ENCODE results near the gene ZMYND8.
A peak's percentile ranks its signal among the peaks of the same experiment; 100 is the strongest.
"Not testable (repeated sequence)": the region's sequence is repeated elsewhere in the genome, so short reads cannot be mapped to it uniquely, and the experiment has no call there.

ZMYND8 gene

GRCh38 chr20:47263080-47263464 is 93.4 kb downstream of the ZMYND8 start:
- no peak for DNase-seq

GRCh38 chr20:47262365-47263013 is 94.0 kb downstream of the ZMYND8 start:
- DNase-seq: peak; percentile 81

DNA sequence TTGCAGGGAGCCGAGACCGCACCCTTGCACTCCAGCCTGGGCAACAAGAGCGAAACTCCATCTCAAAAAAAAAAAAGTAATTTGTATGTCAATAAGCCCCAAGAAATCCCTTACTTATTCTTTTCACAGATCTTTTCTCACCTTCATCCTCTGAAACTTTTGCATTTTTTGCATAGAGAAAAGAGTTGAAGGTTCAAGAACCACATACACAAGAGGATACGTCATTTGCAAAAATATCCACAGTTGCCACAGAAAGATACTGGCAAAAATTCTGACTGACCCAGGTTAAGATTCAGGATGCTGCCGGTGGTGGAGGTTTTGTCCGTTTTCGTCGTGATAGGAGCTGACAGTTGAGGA is 94.5 kb downstream of the ZMYND8 start:
- DNase-seq: no peak

- not testable (repeated sequence) for DNase-seq
Measured at GRCh38 chr20:47261161-47261774, 95.2 kb downstream of the ZMYND8 start.

DNA sequence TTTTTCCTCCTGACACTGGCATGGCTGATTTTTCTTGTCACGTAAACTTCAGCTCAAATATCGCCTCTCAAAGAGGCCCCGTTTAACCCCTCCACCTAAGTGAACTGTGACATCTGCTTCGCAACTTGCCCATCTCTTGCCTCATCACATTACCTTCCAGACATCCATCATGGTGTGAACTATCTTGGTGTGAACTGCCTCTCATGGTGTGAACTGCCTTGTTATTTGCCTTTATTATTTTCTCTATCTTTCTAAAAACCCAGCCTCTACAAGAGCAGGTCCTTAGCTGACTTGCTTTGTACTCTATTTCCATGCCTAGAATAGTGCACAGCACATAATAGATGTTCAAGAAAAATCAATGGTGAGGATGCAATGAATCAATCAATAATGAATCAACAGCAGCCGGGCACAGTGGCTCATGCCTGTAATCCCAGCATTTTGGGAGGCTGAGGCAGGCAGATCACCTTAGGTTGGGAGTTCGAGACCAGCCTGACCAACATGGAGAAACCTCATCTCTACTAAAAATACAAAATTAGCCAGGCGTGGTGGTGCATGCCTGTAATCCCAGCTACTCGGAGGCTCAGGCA is 95.9 kb downstream of the ZMYND8 start:
- DNase-seq: not testable (repeated sequence)

DNA sequence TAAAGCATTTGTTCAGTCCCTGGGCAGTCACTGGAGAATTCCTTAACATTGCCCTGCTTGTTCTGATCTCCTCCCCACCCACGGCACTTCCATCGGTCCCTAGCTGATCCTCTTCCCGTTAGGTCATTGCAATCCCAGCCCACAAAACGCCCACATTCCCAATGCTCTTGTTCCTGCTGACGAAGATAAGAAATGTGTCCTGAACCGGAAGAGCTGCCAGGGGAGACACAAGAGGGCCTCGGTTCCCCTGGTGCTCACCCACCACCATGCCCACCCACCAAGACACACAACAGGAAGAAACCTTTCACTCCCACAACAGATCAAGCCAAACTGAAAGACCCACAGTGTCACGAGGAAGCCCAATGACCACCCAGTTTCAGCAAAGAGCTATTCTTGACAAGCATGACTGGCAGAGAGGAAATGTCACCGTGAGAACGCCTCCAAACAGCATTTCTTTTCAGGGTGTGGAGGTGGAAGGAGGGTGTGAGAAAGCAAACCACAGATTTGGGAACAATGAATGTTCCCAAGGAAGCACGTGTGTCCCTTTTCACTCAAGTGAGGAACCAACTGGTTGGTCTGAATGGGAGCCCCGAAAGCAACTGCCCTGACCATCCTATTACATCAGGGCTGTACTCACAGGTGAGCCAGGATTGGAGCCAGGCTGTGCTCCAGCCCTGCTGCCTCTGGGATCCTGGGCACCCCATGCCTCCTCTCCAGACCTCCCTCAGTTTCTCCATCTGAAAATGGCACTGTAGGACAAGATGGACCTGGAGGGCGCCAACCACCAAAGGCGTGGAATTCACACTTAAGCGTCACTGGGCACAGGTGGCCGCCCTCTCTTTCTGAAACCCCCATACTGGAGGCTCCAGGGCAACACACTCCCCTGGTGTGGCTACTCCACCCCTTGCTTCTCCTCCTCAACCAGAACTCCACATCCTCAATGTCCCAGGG is 97.5 kb downstream of the ZMYND8 start:
- no peak for DNase-seq

DNA sequence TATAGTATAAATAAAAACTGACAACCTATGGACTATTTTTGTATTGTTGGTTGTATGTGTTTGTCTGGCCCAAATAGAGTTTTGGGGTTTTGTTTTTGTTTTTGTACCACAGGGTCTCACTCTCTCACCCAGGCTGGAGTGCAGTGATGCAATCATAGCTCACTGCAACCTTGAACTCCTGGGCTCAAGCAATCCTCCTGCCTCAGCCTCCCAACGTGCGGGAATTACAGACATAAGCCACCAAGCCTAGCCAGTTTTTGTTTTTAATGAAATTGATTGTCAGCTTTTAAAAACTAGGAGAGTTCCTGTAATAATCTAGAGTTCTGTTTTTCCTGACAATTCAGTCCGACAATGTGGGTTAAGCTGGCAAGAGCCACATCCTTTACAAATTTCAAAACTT is 98.7 kb downstream of the ZMYND8 start:
- no peak for DNase-seq

GRCh38 chr20:47257256-47257655 is 99.2 kb downstream of the ZMYND8 start:
- DNase-seq: no peak

DNA sequence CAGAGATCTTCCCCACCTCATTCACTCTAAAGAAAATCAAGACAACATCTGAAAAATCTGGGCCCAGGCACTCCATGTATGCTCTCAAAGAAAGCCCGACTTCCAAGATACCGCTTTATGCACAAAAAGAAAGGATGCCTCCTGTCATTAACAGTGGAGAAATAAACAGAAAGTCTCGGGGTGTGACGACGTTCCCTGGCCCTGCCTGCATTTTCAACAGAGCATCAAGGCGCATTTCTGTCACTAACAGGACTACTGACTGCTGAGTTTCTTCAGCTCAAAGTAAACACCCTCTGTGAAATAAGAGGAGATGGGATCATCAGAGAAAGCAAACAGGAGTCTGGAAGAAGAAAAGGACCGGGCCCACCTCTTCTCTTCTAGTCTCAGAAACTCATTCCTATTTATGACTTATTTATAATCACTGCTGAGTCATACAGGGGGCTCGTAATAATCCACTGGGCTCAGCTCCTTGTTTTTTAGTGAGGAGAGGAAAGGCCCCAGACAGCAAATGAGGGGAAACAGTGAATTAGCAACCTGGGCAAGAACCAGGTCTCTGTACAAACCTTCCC is 99.7 kb downstream of the ZMYND8 start:
- DNase-seq: no peak

GRCh38 chr20:47253872-47254271 is 102.6 kb downstream of the ZMYND8 start:
- no peak for DNase-seq

DNA sequence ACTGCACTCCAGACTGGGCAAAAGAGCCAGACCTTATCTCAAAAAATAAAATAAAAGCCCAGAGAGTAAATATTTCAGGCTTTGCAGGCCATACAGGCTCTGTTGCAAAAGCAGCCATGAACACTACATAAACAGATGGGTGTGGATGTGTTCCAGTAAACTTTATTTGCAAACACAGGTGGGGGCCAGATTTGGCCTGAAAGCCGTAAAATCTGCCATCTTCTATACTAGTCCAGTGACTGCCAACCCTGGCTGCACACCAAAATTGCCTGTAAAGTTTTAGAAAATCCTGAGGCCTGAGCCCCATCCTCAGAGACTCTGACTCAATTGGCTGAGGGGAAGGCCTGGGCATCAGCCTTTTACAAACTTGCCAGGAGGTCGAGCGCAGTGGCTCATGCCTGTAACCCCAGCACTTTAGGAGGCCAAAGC is 103.6 kb downstream of the ZMYND8 start:
- no peak for DNase-seq

- DNase-seq: no peak
Measured at GRCh38 chr20:47251154-47252020, 105.1 kb downstream of the ZMYND8 start.

DNA sequence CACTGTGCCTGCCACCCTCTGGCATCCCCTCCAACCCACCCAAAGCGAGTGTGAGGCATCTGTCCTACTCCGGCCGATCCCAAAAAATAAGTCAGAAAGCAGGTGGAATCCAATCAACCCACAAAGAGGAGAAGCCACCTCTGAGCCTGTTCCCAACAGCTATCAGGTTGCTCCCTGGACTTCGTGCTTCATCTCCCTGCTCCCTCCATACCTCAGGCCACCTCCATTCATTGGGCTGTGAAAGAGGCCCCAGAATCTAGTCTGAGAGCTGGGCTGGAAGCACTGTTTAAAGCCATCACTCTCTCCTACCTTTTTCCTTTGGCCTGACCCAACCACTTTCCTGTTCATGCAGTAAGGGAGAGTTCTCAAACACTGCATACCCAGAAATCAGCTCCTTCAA is 106.1 kb downstream of the ZMYND8 start:
- DNase-seq: no peak

DNA sequence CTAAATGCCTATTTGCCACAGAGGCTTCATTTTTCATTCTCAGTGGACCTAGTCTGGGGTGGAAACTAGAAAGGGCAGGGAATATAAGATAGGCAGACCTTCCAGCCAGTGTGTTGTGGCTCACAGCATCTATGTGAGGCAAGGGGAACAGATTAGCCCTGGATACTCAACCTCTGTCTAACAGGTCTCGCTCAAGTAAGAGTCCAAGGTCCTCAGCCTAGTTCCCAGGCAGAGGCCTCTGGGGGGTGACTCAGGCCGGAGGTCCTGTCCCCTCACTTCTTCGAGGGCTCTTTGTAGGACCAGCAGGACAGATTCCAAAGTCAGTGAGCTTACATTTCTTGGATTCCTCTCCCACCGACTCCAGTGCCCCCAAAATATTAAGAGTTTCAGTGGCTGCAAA is 106.6 kb downstream of the ZMYND8 start:
- no peak for DNase-seq

DNA sequence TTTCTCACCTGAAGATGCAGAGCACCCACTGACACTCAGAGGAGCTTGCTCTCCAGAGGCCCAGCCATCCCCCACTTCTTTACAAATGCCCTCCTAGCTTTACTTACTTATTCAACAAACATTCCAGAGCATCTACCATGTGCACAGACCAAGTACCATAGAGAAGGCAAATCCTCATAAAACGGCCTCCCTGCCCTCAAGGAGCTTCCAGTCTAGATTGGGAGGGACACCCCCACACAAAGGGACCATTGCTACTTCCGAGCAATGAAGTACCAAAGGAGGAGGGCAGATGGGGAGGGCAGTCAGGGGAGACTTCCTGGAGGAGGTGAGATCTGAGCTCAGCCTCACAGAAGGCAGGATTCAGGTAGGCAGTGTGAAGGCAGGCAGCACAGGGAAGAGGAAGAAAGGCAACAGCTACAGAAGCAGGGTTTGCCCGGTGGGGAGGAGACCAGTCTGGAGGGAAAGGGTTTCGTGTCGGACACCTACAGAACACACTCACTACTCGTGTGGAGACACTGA is 108.0 kb downstream of the ZMYND8 start:
- no peak for DNase-seq

- DNase-seq: no peak
Measured at GRCh38 chr20:47247972-47248371, 108.5 kb downstream of the ZMYND8 start.

DNA sequence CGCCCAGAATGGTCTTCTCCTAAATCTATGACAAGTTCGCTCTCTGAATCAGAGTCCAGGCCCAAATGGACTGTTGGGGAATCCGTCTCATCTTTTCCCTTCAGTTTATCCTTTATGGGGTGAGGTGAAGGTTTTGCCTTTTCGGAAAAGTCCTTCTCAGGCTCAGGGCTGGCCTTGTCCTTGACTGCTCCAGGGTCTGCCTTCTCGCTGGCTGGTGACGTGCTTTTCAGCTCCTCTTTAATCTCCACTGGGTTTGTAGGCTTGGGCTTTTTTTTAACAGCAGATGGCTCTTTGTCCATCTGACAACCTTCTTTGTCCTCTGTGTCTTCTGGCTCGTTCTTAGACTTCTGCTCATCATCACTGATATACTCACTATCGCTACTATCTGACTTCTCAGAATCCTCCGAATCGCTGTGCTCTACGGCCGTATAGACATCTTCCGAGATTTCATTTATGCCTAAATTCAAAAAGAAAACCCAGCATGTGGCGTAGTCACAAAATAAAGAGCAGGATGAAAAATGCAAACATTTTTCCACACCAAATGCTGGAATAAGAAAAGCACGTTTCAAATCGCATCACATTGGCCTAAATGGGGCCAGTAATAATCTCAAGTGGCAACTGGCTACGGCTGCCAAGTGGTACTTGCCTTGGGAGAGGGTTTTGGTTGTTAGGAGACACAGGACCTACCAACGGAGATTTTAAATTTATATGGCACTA is 110.3 kb downstream of the ZMYND8 start:
- no peak for DNase-seq

DNA sequence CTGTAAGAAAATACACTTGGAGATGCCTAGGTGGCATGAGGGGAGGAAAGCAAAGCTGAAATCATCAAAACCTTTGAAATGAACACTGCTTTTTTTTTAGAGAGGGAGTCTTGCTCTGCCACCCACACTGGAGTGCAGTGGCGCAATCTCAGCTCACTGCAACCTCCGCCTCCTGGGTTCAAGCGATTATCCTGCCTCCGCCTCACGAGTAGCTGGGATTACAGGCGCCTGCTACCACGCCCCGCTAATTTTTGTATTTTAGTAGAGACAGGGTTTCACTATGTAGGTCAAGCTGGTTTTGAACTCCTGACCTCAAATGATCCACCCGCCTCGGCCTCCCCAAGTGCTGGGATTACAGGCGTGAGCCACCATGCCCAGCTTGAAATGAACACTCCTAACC is 111.3 kb downstream of the ZMYND8 start:
- not testable (repeated sequence) for DNase-seq

- no peak for DNase-seq
Measured at GRCh38 chr20:47244451-47244850, 112.0 kb downstream of the ZMYND8 start.

DNA sequence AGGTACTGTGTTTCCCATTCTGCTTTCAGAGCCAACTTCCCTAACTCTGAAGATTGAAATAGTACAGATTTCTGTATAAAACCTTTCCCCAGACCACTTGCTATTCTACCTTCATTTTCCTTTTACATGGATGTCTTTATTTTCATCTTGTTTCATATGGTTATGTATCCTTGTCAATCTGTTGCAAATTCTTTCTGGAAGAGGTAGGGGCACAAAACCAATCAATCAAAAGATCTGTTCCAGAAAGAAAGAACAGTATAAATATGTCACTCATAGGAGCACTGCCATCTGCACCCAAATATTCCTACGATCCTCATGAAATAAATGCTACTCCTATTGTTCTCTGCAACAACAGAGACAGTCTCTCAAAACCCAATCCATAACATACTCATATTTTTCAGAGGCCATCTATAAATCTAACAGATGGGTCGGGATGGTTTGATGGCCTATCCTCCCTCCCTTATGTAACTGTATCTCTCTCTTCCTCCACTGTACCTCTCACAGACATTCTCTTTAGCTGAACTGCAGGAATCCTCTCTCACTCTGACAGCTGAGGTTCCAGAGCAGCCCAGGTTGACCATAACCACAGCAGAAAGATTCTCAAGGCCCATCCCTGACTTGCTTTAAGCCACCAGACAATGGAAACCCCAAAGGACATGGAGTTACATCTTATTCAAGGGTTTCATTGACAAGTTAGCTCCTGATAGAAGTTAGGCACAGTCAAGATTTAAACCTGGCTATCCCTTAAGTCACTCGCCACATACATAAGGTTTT is 112.8 kb downstream of the ZMYND8 start:
- DNase-seq: no peak

All from NCI-H187 treated with DMSO at 0.1 percent for 48 hours (cell line).